Right lobe of liver (tissue), 6 donors: ENCODE results near the gene CAP2. TPM values are rescaled to one million over a fixed set of nuclear protein-coding genes. Genes with fewer than 3 reads are reported as not detected.
"Not testable (repeated sequence)": the region's sequence is repeated elsewhere in the genome, so short reads cannot be mapped to it uniquely, and the experiment has no call there.

ENCODE experiments used
- ATAC-seq, 4 donors: fragments of 200-7000 bp; cut with Tn5 transposase; one replicate each; pipeline ENCODE4 v1.9.1; 2020; ENCODE audit warnings: mild to moderate bottlenecking in 4 of 4, moderate library complexity in 4 of 4
- DNase-seq, 3 donors: peaks; one replicate each; pipeline ENCODE4 v3.0.0-alpha.2; 2020
- H3K27ac ChIP-seq, 3 donors: fragments of 200-600 bp; one replicate each; pipeline ENCODE4 v1.8.0; 2022
- H3K27me3 ChIP-seq, 2 donors: fragments of 200-600 bp; one replicate each; pipeline ENCODE4 v1.8.0; 2022
- H3K36me3 ChIP-seq, 4 donors: fragments of 200-600 bp; sonication (generic) in 1 of 4; one replicate each; pipeline versions ENCODE4 v1.5.1 to v1.8.0; 2017 to 2022; ENCODE audit warnings: control low read depth in 1 of 4
- H3K4me1 ChIP-seq, 4 donors: fragments of 200-600 bp; sonication (generic) in 1 of 4; one replicate each; pipeline versions ENCODE4 v1.5.1 to v1.8.0; 2017 to 2022; ENCODE audit warnings: control low read depth in 1 of 4
- H3K4me3 ChIP-seq, 3 donors: fragments of 200-600 bp; one replicate each; pipeline ENCODE4 v1.8.0; 2022
- H3K9me3 ChIP-seq, 4 donors: fragments of 200-600 bp; sonication (generic) in 1 of 4; one replicate each; pipeline versions ENCODE4 v1.5.1 to v1.8.0; 2017 to 2022; ENCODE audit warnings: control low read depth in 1 of 4
- CTCF ChIP-seq, 4 donors: fragments of 200-600 bp in 3 of 4; fragments of 450-650 bp in 1 of 4; IDR thresholded peaks; one replicate each; pipeline versions ENCODE4 v1.5.1 to v1.8.0; 2016 to 2022; ENCODE audit warnings: antibody characterized with exemption in 4 of 4, mild to moderate bottlenecking in 2 of 4
- POLR2A ChIP-seq: fragments of 450-650 bp; IDR thresholded peaks from one replicate; pipeline ENCODE4 v1.6.1; 2017; ENCODE audit warnings: antibody characterized with exemption, mild to moderate bottlenecking
- WGBS: methylation state at CpG from one replicate; pipeline ENCODE4 v1.1.6; 2018; ENCODE audit warnings: low coverage, low lambda C conversion rate; ENCODE audit not compliant: insufficient coverage; ENCODE audit errors: missing lambda C conversion rate; 5-methylcytosine and 5-hydroxymethylcytosine counted together
- intact Hi-C, 2 donors: fragments of 100-400 bp; cut with DNase I; formaldehyde crosslinking; loops; one replicate each; pipeline versions ENCODE4 v1.11.2 to v1.14.1; 2022
- total RNA-seq, 6 experiments: library from RNA; depleted of rRNA in 2 of 6; stranded (reverse); fragments of >200 nt in 2 of 6; fragmentation: NEBNext Ultra II Directional in 3 of 6; extraction: Animal tissue kit (Norgen Biotek cat#: 25700) in 3 of 6; gene quantifications; one replicate each; pipeline versions ENCODE4 v1.1.0 to v1.2.4, GENCODE V29; 2016 to 2023
- donor health status: DM: no; HTN: yes; CAD: no.
- donor health status: DM: no; HTN: no; CAD: no.
- donor health status: DM: no; HTN: no; CAD: no.
- donor health status: DM: no; HTN: yes; CAD: no.
- donor health status: DM: no; HTN: yes; CAD: no.

CAP2 gene
- total RNA-seq, 6 experiments from 2014 or later = 2.1 to 7.4 (median 6.1) TPM

- Histone ChIP-seq H3K27ac (no peak overlapping the region), H3K4me1 (peaks cover 0 to 13% (median 5%) of the 10 kb centered on the region in 4 donors), H3K9me3 (no peaks in the 10 kb centered on the region), H3K36me3 (no peaks in the 10 kb centered on the region), H3K4me3 (no peak overlapping the region), H3K27me3 (no peaks in the 10 kb centered on the region)
- intact Hi-C loops = no loop called here
- TF ChIP-seq CTCF (IDR thresholded peaks at IDR 0.05) = no peak
- ATAC-seq (no peak), DNase-seq (no peak)
- WGBS = 90% methylated on average over 3 of the region's 3 CpGs
These were observed 2.9 kb downstream of the CAP2 start for GRCh38 chr6:17396256-17396655.

DNA sequence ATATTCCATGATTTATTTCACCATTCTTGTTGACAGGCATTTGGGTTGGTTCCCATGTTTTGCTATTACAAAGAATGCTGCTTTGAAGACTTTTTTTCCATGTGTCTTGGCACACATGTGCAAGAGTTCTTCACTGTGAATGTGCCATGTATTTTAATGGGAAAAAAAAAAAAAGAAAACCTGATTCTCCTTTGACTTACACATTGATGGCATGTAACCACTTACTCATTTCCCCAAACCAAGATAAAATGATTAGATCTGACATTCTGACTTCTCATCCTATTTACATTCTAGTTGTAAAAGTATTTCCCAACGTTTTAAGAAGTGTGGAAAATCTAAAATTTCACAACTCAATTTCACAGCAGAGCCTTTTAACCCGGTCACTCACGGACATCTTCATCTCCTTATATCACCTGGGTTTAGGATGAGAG, 4.4 kb downstream of the CAP2 start:
- intact Hi-C loops = no loop called here
- Histone ChIP-seq H3K4me1 (peaks cover 0 to 11% (median 5%) of the 10 kb centered on the region in 4 donors), H3K27me3 (no peaks in the 10 kb centered on the region), H3K4me3 (no peak overlapping the region), H3K27ac (no peak overlapping the region), H3K36me3 (no peaks in the 10 kb centered on the region), H3K9me3 (no peaks in the 10 kb centered on the region)
- TF ChIP-seq CTCF (IDR thresholded peaks at IDR 0.05) (no peak), POLR2A (no peak)
- ATAC-seq = peak in 1 of 4 donors; percentile 8
- WGBS = 28% methylated on average over 3 of the region's 3 CpGs
- DNase-seq = no peak

GRCh38 chr6:17405181-17405943, 12.0 kb downstream of the CAP2 start:
- DNase-seq, H3K9me3 ChIP-seq, H3K4me1 ChIP-seq, H3K27me3 ChIP-seq, H3K36me3 ChIP-seq, intact Hi-C loops: not testable (repeated sequence)
- peak overlapping the region in 1 of 3 donors; percentile 26 for H3K4me3 ChIP-seq
- H3K27ac ChIP-seq = peak overlapping the region; percentile 78 to 97 (median 88)
- ATAC-seq = peak; percentile 93 to 97 (median 96)
- WGBS = 24% methylated on average over 6 of the region's 7 CpGs

DNA sequence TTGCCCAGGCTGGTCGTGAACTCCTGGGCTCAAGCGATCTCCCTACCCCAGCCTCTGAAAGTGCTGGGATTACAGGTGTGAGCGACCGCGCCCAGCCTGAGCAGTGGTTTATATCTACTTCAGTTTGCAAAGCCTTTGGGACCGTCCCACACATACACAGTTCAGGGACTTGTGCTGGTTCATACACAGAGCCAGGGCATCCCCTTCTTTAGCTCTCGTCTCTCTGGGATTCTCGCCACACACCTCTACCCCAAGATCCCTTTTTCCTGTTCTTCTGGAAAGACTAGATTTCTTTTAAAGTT, 12.5 kb downstream of the CAP2 start:
- intact Hi-C loops = no loop called here
- Histone ChIP-seq H3K4me1 (peaks cover 0 to 9% (median 0%) of the 10 kb centered on the region in 4 donors), H3K36me3 (no peaks in the 10 kb centered on the region), H3K27ac (peak overlapping the region; percentile 78 to 97 (median 88)), H3K27me3 (no peaks in the 10 kb centered on the region), H3K4me3 (peak overlapping the region in 1 of 3 donors; percentile 26), H3K9me3 (no peaks in the 10 kb centered on the region)
- TF ChIP-seq CTCF (IDR thresholded peaks at IDR 0.05) (no peak), POLR2A (no peak)
- DNase-seq (no peak), ATAC-seq (peak; percentile 65 to 74 (median 69))
- WGBS = 66% methylated on average over 3 of the region's 8 CpGs

DNA sequence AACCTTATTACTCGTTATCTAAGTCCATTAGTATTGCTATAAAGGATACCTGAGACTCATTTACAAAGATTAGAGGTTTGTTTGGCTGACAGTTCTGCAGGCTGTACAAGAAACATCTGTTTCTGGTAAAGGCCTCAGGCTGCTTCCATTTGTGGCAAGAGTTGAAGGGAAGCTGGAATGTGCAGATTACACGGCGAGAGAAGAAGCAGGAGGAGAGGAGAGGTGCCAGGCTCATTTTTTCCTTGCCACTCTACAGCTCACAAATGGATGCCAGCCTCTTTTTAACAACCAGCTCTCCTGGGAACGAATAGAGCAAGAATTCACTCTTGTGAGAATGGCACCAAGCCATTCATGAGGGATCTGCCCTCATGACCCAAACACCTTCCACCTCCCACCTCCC, 14.7 kb downstream of the CAP2 start:
- TF ChIP-seq CTCF (IDR thresholded peaks at IDR 0.05) (no peak), POLR2A (no peak)
- WGBS = 55% methylated on average over 4 of the region's 4 CpGs
- H3K9me3 ChIP-seq = no peaks in the 10 kb centered on the region
- no peak overlapping the region for H3K4me3 ChIP-seq
- no peaks in the 10 kb centered on the region for H3K36me3 ChIP-seq
- no peak overlapping the region for H3K27ac ChIP-seq
- intact Hi-C loops = no loop called here
- H3K27me3 ChIP-seq = no peaks in the 10 kb centered on the region
- DNase-seq = no peak
- no peak for ATAC-seq
- H3K4me1 ChIP-seq = peaks cover 0 to 9% (median 0%) of the 10 kb centered on the region in 4 donors
